NCI-H2107 treated with DMSO at 0.1 percent for 48 hours (cell line): ENCODE results near the gene ERN1.
A peak's percentile ranks its signal among the peaks of the same experiment; 100 is the strongest.
"Not testable (repeated sequence)": the region's sequence is repeated elsewhere in the genome, so short reads cannot be mapped to it uniquely, and the experiment has no call there.

Experiments
- DNase-seq: peaks from one replicate; lab custom pipeline; 2025; ENCODE audit not compliant: unreplicated experiment; lab: John Stamatoyannopoulos, UW

The ERN1 gene

DNA sequence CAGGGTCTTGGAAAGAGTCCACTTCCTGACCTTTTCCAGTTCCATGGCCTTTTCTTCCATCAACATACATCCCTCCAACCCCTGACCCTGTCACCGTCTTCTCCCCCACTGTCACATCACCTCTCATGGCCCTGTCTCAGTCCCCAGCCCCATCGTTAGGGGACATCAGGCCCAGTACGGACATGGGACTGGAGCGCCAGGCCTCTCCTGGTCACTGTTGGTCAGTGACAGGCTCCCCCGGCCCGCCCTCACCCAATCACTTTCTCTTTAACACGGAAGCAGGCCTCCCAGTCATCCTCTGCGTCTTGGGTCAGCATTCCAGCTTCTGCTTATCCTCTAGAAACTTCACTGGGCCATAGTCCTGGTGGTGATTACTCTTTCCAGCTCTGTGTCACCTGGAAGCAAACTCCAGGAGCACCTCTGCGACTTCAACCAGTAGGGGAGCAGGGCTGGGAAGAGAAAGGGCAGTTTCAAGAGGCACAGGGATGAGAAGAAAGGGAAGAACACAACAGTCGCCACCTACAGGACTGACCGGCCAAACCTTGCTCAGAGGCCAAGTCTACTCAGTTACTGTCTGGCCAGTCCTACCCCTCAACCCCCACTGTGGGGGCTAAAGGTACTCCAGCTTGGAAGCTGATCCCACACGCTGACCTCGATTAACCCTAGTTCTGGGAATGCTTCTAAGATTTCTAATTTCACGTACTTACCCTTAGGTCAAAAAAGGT, 93.6 kb downstream of the ERN1 start:
- no peak for DNase-seq

DNA sequence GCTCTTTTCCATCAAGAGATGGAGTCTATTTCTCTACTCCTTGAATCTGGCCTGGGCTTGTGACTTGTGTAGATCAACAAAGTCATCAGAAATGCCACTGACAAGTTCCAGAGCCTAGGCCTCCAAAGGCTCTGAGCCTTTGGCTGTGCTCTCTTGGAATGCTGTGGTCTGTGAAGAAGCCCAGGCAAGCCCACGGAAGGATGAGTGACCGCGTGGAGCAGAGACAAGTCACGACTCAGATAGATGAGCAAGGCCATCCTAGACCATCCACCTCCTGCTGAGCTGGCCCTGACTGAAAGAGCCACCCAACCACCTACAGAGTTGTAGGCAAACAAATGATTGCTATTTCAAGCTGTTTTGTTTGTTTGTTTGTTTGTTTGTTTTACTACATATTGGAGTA, 97.9 kb downstream of the ERN1 start:
- no peak for DNase-seq

DNA sequence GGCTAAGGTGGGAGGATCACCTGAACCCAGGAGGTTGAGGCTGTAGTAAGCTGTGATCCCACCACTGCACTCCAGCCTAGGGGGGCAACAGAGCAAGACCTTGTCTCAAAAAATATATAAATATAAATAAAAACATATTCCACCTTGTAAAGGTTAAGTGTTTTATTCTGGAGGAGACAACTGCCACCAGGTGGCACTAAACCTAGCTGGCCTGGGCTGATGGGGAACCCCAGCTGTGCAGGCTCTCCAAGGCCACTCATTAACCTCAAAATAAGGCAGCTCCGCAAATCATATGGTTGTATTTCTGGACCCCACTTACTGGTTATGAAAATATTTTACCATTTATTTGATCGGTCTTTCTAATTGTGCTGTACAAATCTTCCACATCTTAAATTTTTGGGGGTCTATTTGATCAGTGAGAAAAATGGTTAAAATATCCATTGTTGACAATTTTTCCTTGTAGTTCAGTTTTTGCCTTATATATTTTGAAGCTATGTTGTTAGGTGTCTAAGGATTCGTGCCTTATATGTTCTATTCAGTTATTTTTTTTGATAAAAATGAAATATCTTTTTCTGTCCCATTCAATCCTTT, 101.0 kb downstream of the ERN1 start:
- peak; percentile 40 for DNase-seq

DNA sequence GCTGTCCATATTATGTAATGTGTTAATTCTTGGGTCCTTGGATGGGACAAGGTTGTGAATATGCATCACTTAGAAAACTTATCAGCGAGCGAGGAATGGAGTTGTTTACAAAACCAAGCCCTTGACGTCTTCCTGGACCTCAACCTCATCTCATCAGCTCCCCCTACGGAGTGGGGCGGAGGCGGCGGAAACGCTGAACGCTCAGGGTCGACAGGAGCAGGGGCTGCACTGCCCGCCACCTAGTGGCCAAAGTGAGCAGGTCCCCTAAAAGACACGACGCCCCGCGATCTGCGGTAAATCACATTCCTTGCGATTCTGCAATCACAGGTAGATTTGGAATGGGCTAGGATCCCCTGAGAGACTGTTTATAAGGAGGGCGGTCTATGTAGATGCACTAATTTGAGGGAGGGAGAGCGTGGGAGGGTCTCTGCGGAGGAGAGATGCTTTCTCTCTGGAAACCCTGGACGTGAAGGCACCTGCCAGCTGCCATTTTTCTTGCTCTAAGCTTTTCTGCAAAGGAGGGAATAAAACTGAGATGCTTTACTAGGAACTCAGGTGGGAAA, 104.1 kb downstream of the ERN1 start:
- DNase-seq = peak; percentile 62

DNA sequence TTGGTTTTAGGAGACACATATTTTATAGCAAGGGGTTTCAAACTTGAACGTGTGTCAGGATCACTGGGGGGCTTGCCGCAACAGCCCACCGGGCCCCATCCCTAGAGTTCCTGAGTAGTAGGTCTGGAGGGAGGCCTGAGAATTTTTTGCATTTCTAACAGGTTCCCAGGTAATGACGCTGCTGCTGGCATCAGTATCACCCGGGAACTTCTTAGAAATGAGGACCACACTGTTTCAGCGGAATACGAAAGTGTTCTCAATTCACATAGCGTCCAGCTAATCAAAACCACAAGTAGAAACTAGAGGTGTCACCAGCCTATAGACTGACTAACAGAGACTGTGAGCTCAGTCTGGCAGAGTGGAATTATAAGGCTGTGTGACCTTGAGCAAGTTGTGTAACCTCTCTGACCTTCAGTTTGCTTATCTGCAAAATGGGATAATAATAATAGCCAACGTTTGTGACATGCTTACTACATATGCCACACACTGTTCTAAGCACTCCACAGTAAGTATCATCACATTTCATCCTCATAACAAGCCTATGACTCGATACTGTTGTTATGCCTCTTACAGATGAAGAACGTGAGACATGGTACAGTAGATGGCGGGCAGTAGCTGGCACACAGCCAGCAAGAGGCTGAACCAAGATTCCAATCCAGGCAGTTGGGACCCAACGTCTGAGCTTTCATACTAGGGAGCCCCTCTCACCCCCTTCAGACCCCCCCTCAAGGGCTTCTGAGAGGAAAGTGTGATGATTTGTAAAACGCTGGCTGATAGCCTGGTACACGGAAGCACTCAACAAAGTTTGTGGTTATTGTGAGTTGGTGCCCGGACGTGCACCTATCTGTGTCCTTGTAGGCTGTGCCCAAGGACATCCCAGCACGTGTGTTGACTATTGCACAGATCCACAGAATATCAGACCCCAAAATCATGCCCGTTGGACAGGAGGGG, 104.9 kb downstream of the ERN1 start:
- no peak for DNase-seq

DNA sequence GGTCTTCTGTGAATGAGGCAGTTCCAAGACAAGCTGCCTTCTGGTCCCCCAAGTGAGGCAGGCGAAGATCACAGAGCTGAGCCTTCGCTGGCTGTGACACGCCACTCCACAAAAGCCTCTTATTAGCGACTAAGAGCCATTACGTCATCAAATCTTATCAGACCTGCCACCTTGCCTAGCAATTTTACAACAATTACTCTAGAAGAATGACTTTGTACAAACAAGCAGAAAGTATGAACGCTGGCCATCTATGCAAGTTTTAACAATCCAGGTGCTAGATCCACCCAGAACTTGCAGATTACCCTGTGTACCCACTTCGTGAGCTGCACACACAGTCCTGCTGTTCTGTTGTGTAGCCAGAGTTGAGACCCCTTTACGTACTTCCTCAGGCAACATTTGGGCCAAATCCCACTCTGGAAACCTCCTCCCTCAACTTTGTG, 105.7 kb downstream of the ERN1 start:
- DNase-seq = no peak

DNA sequence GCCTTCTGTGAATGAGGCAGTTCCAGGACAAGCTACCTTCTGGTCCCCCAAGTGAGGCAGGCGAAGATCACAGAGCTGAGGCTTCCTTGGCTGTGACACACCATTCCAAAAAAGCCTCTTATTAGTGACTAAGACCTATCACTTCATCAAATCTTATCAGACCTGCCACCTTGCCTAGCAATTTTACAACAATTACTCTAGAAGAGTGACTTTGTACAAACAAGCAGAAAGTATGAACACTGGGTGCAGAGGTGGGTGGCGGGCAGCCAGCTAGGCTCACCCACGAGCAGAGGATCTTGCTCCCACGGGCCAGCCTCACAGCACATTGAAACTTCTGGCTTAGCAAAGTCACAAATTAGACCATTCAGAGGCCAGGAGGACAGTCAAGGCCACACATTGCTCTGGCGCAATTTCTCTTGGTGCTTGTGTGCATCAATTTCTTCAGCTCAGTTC, 107.3 kb downstream of the ERN1 start:
- DNase-seq = no peak

DNA sequence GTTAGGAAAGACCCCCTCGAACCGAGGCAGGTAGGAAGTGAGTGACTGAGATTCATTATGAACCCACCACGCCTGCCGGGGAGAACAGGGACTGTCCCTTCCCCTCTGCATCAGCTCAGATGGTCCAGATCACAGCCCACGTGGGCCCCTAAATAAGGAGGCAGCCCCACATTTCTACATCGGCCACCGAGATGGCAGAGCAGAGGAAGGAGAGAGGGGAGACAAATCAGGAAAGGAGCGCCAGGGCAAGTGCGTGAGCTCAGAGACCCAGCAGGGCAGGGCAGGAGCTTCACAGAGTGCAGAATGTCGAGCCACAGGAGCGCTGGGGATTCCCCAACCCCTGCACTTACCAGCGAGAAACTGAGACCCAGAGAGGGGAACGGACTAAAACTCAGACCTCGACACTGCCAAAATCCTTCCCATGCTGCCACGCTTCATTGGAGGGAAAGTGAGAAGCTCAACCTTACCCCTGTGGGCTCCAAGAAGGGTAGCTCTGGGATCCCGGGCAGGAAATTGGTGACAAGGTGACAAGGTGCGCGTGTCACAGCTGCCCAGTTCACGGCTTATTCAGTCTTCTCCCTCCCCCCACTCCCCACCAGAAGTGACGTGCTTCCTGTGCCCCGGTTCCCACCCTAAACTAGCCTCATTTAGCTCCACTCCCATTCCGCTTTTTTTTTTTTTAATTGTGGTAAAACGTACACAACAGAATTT, 109.7 kb downstream of the ERN1 start, which contains the start of gene ICAM2:
Gene ICAM2 (minus strand): TSS at position 578 of the 711 bp plus-strand sequence. CDS start 13,942 bp downstream, outside the sequence.
- peak; percentile 10 for DNase-seq

DNA sequence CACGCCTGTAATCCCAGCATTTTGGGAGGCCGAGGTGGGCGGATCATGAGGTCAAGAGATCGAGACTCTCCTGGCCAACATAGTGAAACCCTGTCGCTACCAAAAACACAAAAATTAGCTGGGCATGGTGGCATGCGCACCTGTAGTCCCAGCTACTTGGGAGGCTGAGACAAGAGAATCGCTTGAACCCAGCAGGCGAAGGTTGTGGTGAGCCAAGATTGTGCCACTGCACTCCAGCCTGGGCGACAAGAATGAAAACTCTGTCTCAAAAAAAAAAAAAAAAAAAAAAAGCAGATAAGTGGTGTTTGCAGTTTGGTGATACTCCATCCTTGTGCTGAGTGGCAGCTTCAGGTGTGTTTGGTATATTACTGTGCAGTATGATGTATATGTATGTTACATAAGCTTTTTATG, 110.4 kb downstream of the ERN1 start:
- not testable (repeated sequence) for DNase-seq

DNA sequence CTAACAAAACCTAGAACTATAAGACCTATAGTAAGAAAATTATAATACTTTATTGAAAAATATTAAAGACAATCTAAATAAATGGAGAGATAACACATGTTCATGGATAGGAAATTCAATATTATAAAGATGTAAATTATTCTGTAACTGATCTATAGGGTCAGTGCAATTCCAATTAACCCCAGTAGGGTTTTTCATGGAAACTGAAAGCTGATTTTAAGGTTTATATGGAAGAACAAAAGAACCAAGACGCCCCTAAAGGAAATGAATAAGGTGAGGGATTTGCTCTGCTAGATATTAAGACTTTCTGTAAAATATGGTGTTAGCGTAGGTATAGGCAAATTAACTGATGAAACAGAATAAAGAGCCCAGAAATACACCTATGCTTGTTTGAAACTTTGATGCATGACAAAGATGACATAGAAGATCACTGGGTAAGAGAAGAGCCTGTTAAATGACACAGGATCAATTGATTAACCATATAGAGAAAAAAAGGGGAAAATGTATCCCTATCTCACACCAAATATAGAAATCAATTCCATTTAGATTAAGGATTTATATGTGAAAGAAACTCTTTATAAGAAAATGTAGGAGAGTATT, 112.5 kb downstream of the ERN1 start:
- no peak for DNase-seq

DNA sequence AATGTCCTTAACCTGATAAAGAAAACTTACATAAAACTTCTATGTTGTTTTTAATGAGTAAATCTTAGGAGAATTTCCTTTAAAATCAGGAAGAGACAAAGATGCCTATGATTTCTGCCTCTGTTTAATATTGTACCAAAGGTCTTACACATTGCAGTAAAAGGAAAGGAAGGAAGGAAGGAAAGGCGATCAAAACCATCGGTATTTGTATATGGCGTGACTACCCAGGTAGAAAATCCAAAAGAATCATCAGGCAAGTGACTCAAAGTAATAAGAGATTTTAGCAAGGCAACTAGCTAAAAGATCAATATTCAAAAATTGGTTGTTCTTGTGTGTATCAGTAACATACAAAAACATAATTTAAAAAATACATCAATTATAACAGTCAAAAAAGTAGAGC, 113.0 kb downstream of the ERN1 start:
- no peak for DNase-seq

DNA sequence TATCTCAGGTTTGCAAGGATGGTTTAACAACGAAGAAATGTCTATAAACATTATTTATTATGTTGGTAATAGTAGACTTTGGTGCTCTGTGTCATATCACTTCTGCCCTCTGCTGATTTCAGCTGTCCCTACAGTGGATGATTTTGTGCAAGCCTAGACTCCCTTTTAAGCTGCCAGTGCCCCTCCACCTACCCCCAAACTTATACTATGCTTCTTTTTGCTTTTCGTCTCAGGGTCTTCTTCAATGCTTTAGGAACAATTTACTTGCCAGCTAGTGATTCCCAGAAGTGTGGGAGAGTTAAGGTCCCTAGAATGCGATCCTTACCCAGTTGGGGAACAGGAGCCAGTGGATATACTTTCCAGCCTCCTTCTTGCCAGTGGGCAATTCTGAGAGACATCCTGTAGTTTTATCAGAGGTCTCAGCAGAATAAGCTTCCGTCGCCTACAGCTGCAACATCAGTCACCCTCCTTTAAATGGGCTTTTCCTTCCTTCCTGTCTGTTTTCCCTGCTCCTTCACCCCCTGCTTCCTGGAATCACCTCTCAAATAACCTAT, 113.6 kb downstream of the ERN1 start:
- DNase-seq = no peak

DNA sequence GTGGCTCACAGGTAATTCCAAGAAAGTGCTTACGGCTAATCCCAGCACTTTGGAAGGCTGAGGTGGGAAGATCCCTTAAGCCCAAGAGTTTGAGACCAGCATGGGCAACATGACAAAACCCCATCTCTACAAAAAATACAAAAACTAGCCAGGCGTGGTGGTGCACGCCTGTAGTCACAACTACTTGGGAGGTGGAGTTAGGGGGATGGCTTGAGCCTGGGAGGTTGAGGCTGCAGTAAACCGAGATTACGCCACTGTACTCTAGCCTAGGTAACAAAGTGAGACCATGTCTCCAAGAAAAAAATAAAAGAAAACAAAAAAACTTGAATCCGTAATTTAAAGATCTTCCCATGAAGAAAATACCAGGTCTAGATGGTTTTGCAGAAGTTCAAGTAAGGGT, 114.5 kb downstream of the ERN1 start:
- DNase-seq = no peak

DNA sequence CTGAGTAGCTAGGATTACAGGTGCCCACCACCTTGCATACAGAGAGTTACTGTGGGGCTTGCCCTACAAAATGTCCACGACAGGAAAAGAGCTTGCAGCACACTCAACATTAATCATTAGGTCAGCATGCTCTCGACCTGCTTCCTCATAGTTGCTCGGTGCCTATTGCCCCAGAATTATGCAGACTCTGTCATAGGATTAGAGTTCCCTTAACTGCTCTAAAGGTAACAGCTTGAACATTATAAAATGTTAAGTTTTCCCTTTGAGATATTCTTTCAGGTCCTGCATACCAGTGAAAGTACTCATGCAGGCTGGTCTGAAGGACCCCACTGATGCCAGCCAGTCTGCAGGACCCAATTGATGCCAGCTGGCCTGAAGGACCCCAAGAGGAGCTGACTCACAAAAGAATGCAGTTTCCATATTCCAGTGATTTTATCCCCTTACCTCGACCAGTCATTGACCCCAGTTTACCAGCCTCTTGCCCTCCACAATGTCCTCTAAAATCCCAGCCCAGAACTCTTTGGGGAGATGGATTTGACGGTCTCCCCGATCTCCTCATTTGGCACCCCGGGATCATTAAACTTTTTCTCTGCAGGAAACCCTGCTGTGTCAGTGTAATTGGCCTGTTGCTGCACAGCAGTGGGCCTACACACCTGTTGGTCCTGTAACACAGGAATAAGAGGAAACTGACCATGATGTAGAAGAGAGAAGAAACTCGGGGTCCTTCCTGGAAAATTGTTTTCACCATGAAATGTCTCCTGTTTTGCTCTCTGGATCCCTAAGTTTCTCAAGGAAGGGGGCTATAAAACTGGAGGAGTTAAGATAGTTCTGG, 120.2 kb downstream of the ERN1 start:
- DNase-seq = no peak

DNA sequence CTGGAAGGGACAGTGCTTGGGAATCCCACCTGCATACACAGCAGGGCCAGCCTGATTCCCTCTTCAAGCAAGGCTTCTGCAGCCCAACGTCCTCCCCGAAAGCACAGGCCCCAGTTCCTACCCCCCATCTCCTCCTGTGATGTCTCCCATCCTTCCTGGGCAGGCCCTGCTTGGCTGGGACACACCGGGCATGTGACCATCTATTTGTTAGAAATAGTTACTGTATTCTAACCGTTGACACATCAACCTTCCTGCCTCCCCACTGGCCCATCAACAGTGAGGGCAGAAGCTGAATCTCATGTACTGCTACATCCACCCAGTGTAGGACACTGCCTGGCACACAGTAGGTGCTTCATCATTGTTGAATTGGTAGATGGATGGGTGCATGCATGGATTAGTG, 121.1 kb downstream of the ERN1 start:
- DNase-seq = no peak

DNA sequence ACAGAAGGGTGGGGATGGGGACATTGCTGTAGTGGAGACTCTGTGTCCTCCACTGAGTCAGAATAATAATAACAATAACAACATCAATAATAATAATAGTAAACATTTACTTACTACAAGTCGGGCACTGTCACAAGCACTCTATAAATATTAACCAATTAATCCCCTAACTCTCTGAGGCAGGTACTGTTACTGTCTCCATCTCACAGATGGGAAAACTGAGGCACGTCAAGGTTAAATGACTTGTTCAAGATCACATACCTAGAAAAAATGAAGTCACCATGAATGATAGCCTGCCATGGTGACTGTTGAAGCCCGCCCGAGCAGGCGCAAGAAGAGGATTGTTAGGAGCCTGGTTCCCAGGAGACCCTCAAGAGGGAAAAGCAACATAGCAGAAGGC, 121.6 kb downstream of the ERN1 start:
- no peak for DNase-seq

DNA sequence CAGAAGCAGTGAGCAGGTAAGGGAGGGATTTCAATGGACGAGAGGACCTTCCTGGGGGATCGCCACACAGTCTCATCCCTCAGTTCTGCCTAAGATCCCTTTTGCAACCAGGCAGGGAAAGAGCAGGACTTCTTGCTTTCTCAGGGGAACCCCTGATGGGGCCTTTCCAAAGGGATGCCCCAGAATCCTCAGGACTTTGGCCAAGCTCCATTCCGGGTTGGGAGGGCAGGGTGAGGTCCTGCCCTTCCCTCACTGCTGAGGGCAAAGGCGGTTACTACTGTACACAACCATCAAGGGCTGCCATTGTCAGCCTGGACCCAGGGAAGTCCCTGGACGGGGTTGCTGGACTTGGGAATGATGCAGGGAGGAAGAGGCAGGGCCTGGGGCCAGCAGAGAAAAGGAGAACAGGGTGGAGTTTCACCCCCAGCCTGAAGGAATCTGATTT, 122.1 kb downstream of the ERN1 start:
- DNase-seq = no peak

DNA sequence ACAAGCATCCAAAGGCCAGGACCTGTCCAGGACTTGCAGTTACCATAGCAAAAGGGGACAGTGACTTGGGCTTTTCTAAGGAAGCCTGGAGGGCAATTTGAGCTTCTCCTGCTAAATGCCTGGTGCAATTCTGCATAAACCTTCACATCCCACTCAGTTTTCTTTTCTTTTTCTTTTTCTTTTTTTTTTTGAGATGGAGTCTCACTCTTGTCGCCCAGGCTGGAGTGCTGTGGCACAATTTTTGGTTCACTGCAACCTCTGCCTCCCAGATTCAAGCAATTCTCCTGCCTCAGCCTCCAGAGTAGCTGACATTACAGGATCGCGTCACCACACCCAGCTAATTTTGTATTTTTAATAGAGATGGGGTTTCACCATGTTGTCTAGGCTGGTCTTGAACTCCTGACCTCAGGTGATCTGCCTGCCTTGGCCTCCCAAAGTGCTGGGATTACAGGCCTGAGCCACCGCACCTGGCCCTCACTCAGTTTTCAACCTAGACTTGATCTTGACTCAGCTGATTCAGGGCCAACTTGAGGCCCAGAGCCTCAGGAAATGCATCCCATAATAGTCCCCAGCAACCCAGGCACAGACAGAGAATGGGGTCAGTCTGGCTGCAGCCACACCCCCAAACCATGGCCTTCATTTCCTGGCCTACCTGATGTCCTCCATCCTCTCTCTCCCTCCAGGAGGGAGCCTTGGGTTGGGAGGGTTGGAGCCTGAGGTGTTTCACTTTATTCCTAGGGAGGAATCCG, 122.7 kb downstream of the ERN1 start:
- not testable (repeated sequence) for DNase-seq
